Keratinocyte (primary cell): ENCODE data around the gene FAP. TPM values are rescaled to one million over a fixed set of nuclear protein-coding genes. Genes with fewer than 3 reads are reported as not detected.

ENCODE experiments used
- DNase-seq: peaks from one replicate; pipeline ENCODE4 v3.0.0-alpha.2; 2011; ENCODE audit warnings: low read depth, missing footprints, low spot score
- FAIRE-seq: peaks from 2 replicates; lab custom pipeline; 2011; peaks lifted over from hg19 to GRCh38; lab: Jason Lieb, UNC
- H2AFZ ChIP-seq: 2 replicates; pipeline ENCODE4 v1.6.0; 2012; ENCODE audit warnings: low read length, control low read depth, inconsistent platforms; ENCODE audit not compliant: control insufficient read depth
- H3K27ac ChIP-seq: 2 replicates; pipeline ENCODE4 v1.5.1; 2011; ENCODE audit warnings: low read length; ENCODE audit not compliant: control insufficient read depth, insufficient read depth
- H3K27me3 ChIP-seq: 3 replicates; pipeline ENCODE4 v1.6.0; 2011; ENCODE audit warnings: low read length; ENCODE audit not compliant: control insufficient read depth, insufficient read depth; ENCODE audit errors: extremely low read depth
- H3K36me3 ChIP-seq, 2 experiments: 2 replicates in 1 of 2; 3 replicates in 1 of 2; pipeline ENCODE4 v1.5.1; 2011; ENCODE audit warnings: low read length in 2 of 2, mild to moderate bottlenecking in 1 of 2; ENCODE audit not compliant: control insufficient read depth in 2 of 2, insufficient read depth in 2 of 2; ENCODE audit errors: extremely low read depth in 1 of 2
- H3K4me1 ChIP-seq: 3 replicates; pipeline ENCODE4 v1.5.1; 2011; ENCODE audit warnings: low read length; ENCODE audit not compliant: control insufficient read depth, insufficient read depth; ENCODE audit errors: extremely low read depth
- H3K4me2 ChIP-seq: 3 replicates; pipeline ENCODE4 v1.6.0; 2011; ENCODE audit warnings: low read depth, low read length; ENCODE audit not compliant: control insufficient read depth, insufficient read depth; ENCODE audit errors: extremely low read depth
- H3K4me3 ChIP-seq, 3 experiments: fragments of 200-600 bp in 1 of 3; sonication (generic) in 1 of 3; 2 replicates in 2 of 3; 3 replicates in 1 of 3; pipeline ENCODE4 v1.5.1; 2011 to 2016; ENCODE audit warnings: low read length in 3 of 3, mild to moderate bottlenecking in 3 of 3, control low read depth in 2 of 3, inconsistent platforms in 1 of 3, low read depth in 1 of 3, mixed read lengths in 1 of 3, mixed run types in 1 of 3, moderate library complexity in 1 of 3; ENCODE audit not compliant: control insufficient read depth in 2 of 3, insufficient read depth in 2 of 3; ENCODE audit errors: extremely low read depth in 1 of 3
- H3K79me2 ChIP-seq: 2 replicates; pipeline ENCODE4 v1.6.0; 2012; ENCODE audit warnings: low read length; ENCODE audit not compliant: control insufficient read depth, insufficient read depth
- H3K9ac ChIP-seq: 3 replicates; pipeline ENCODE4 v1.6.0; 2011; ENCODE audit warnings: low read length; ENCODE audit not compliant: control insufficient read depth, insufficient read depth; ENCODE audit errors: extremely low read depth
- H3K9me1 ChIP-seq: 3 replicates; pipeline ENCODE4 v1.6.0; 2011; ENCODE audit warnings: low read length; ENCODE audit not compliant: control insufficient read depth, insufficient read depth; ENCODE audit errors: extremely low read depth
- H3K9me3 ChIP-seq: 2 replicates; pipeline ENCODE4 v1.5.1; 2012; ENCODE audit warnings: low read depth, low read length; ENCODE audit not compliant: control insufficient read depth
- H4K20me1 ChIP-seq: 3 replicates; pipeline ENCODE4 v1.6.0; 2011; ENCODE audit warnings: low read length; ENCODE audit not compliant: control insufficient read depth, insufficient read depth; ENCODE audit errors: extremely low read depth
- EZH2 ChIP-seq: IDR thresholded peaks from one replicate; pipeline ENCODE4 v1.6.1; 2012; ENCODE audit warnings: inconsistent platforms, mild to moderate bottlenecking, low read length, moderate library complexity
- dilution Hi-C: fragments of 300-500 bp; cut with MboI; formaldehyde crosslinking; loops from one replicate; pipeline ENCODE4 v1.7.0; 2020; ENCODE audit warnings: low sequenced_read_pairs; ENCODE audit not compliant: extremely low pct_ligation_motif_present
- polyA plus RNA-seq, 5 experiments: library from polyadenylated mRNA; depleted of rRNA in 3 of 5; stranded (reverse) in 3 of 5; stranded (forward) in 1 of 5; unstranded in 1 of 5; fragments of >200 nt; gene quantifications; 1 replicate in 1 of 5; 2 replicates in 3 of 5; 3 replicates in 1 of 5; pipeline versions ENCODE4 v1.2.1 to v1.2.3, GENCODE V29; 2011 to 2012; ENCODE audit warnings: missing spikeins in 2 of 5, low read depth in 1 of 5, low replicate concordance in 1 of 5
- TF ChIP-seq, protein P1 (sequence below), 3 experiments: IDR thresholded peaks in 1 of 3; conservative IDR thresholded peaks in 1 of 3; optimal IDR thresholded peaks in 1 of 3; 2 replicates in 2 of 3; 3 replicates in 1 of 3; pipeline versions ENCODE3 to v1.5.1; 2011; ENCODE audit warnings: low read length in 3 of 3, mild to moderate bottlenecking in 3 of 3, moderate library complexity in 2 of 3, control low read depth in 1 of 3, inconsistent platforms in 1 of 3; ENCODE audit not compliant: insufficient read depth in 2 of 3; ENCODE audit errors: extremely low read depth in 1 of 3

FAP gene
- polyA plus RNA-seq, 1 donor (not counting 4 experiments of a cell fraction or from before 2014, with no cell fraction given) = 8.5 TPM

DNA sequence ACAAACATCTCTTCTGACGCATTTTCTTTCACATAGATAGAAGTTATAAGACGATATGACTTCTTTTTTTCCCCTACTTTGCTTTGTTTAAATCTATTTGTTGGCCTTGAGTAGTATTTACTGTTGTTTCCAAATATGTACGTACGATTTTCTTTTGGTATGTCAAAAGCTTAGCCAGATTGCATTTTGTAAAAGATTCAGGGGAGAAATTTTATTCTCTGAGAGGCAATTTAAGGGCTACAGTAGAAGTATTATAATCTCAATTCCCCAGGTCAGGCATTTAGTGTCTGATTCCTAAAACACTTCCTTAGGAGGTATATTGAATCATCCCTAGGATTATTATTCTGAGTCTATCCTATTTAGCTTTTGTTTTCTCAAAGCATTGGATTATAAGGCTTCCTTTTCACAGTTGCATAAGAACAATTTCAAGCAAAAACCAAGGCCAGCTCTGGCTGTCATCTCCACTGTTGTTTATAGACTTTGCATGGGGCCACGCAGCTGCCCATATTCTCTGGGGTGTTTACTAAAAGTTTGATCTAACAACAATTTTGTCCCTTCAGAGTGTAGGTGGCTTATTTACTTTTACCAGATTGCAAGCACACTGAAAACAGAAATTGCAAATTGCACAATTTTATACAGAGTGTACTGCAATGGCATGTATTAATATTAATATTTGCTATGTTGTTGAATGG is 57.6 kb downstream of the FAP start:
- H3K4me3 ChIP-seq = no peak overlapping the region
- H3K36me3 ChIP-seq = peaks cover 0 to 2% of the 10 kb centered on the region in 2 experiments
- H4K20me1 ChIP-seq = no peaks in the 10 kb centered on the region
- DNase-seq (no peak), FAIRE-seq (no peak)
- H3K79me2 ChIP-seq = no peaks in the 10 kb centered on the region
- no peak overlapping the region for H3K27ac ChIP-seq
- dilution Hi-C loops = no loop called here
- H3K27me3 ChIP-seq = no peaks in the 10 kb centered on the region
- H3K9me1 ChIP-seq = no peaks in the 10 kb centered on the region
- H3K9ac ChIP-seq = no peak overlapping the region
- TF ChIP-seq EZH2 = no peak
- TF ChIP-seq, protein P1, sequence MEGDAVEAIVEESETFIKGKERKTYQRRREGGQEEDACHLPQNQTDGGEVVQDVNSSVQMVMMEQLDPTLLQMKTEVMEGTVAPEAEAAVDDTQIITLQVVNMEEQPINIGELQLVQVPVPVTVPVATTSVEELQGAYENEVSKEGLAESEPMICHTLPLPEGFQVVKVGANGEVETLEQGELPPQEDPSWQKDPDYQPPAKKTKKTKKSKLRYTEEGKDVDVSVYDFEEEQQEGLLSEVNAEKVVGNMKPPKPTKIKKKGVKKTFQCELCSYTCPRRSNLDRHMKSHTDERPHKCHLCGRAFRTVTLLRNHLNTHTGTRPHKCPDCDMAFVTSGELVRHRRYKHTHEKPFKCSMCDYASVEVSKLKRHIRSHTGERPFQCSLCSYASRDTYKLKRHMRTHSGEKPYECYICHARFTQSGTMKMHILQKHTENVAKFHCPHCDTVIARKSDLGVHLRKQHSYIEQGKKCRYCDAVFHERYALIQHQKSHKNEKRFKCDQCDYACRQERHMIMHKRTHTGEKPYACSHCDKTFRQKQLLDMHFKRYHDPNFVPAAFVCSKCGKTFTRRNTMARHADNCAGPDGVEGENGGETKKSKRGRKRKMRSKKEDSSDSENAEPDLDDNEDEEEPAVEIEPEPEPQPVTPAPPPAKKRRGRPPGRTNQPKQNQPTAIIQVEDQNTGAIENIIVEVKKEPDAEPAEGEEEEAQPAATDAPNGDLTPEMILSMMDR (optimal IDR thresholded peaks at IDR 0.05 in 1 of 3, IDR thresholded peaks at IDR 0.05 in 1 of 3, conservative IDR thresholded peaks at IDR 0.05 in 1 of 3; ENCODE audit: extremely low read depth in 1 of 3, insufficient read depth in 2 of 3, low read length in 3 of 3) = no peak
- no peaks in the 10 kb centered on the region for H3K4me1 ChIP-seq
- no peak overlapping the region for H3K4me2 ChIP-seq
- H2AFZ ChIP-seq = no peak overlapping the region
- no peaks in the 10 kb centered on the region for H3K9me3 ChIP-seq

- no peaks in the 10 kb centered on the region for H3K4me1 ChIP-seq
- H3K4me2 ChIP-seq = no peak overlapping the region
- dilution Hi-C loops = no loop called here
- no peak for FAIRE-seq
- no peaks in the 10 kb centered on the region for H3K9me1 ChIP-seq
- no peaks in the 10 kb centered on the region for H3K79me2 ChIP-seq
- H3K36me3 ChIP-seq = peaks cover 0 to 2% of the 10 kb centered on the region in 2 experiments
- no peak for DNase-seq
- no peaks in the 10 kb centered on the region for H4K20me1 ChIP-seq
- no peaks in the 10 kb centered on the region for H3K27me3 ChIP-seq
- TF ChIP-seq EZH2 = no peak
- TF ChIP-seq, protein P1 (optimal IDR thresholded peaks at IDR 0.05 in 1 of 3, IDR thresholded peaks at IDR 0.05 in 1 of 3, conservative IDR thresholded peaks at IDR 0.05 in 1 of 3; ENCODE audit: extremely low read depth in 1 of 3, insufficient read depth in 2 of 3, low read length in 3 of 3) = no peak
- H3K27ac ChIP-seq = no peak overlapping the region
- H3K9me3 ChIP-seq = no peaks in the 10 kb centered on the region
- H2AFZ ChIP-seq = no peak overlapping the region
- no peak overlapping the region for H3K9ac ChIP-seq
- no peak overlapping the region for H3K4me3 ChIP-seq
Measured at GRCh38 chr2:162184821-162185450, 58.3 kb downstream of the FAP start.
